DOHH2 (cell line): ENCODE results near the gene SUGP2.

Experiments used
- EZH2phosphoT487 ChIP-seq: fragments of 200-600 bp; sonication (generic); IDR thresholded peaks from 2 replicates; pipeline ENCODE4 v1.6.1; 2017; ENCODE audit warnings: borderline replicate concordance, mild to moderate bottlenecking, antibody characterized with exemption, low read length, moderate library complexity, mixed read lengths
- TF ChIP-seq, protein P1 (sequence below): fragments of 200-600 bp; sonication (generic); IDR thresholded peaks from one replicate; pipeline ENCODE4 v1.5.1; 2014; ENCODE audit warnings: antibody characterized with exemption, mild to moderate bottlenecking, low read depth, low read length; ENCODE audit not compliant: poor library complexity, severe bottlenecking

DNA sequence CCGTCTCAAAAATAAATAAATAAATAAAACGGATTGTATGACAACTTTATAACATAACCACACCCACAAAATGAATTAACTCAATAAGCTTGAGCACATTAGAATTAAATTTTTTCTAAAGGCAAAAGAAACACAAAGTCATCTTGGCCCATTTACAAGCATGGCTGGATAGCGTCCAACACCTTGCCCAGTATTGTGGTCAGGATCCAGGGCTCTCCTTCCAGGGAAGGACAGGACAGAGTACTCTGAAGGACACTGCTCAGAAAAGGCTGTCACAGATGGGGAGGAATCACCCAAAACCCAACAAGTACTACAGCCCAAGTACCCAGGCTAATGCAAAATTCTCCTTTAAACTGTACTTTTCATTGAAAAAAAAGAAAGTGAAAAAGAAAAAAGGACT lies 27.1 kb downstream of the SUGP2 start:
- TF ChIP-seq, protein P1, sequence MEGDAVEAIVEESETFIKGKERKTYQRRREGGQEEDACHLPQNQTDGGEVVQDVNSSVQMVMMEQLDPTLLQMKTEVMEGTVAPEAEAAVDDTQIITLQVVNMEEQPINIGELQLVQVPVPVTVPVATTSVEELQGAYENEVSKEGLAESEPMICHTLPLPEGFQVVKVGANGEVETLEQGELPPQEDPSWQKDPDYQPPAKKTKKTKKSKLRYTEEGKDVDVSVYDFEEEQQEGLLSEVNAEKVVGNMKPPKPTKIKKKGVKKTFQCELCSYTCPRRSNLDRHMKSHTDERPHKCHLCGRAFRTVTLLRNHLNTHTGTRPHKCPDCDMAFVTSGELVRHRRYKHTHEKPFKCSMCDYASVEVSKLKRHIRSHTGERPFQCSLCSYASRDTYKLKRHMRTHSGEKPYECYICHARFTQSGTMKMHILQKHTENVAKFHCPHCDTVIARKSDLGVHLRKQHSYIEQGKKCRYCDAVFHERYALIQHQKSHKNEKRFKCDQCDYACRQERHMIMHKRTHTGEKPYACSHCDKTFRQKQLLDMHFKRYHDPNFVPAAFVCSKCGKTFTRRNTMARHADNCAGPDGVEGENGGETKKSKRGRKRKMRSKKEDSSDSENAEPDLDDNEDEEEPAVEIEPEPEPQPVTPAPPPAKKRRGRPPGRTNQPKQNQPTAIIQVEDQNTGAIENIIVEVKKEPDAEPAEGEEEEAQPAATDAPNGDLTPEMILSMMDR: no peak
- TF ChIP-seq EZH2phosphoT487: no peak
